Activated CD4-positive, alpha-beta T cell treated with anti-CD3 and anti-CD28 coated beads, Interleukin-2, amount 10 ng/mL, durations not matched to agents 7 days and 5 days (primary cell): ENCODE data around the gene PIK3C2G. TPM values are rescaled to one million over a fixed set of nuclear protein-coding genes. Genes with fewer than 3 reads are reported as not detected.

ENCODE experiments used
- CTCF ChIA-PET: fragments of 350-600 bp; sonication (Branson Sonifier 250); formaldehyde crosslinking; loops from one replicate; lab custom pipeline; 2021; ENCODE audit warnings: antibody characterized with exemption; lab: Charles Lee
- POLR2A ChIA-PET: fragments of 350-600 bp; sonication (Branson Sonifier 250); formaldehyde crosslinking; loops from one replicate; lab custom pipeline; 2021; ENCODE audit warnings: antibody characterized with exemption; lab: Charles Lee
- DNase-seq: peaks from one replicate; pipeline ENCODE4 v3.0.0-alpha.2; 2020
- H3K27ac Mint-ChIP-seq: one replicate; pipeline ENCODE4 v1.8.0; 2021; ENCODE audit warnings: mild to moderate bottlenecking, moderate library complexity, mixed read lengths
- H3K27me3 Mint-ChIP-seq: one replicate; pipeline ENCODE4 v1.8.0; 2021; ENCODE audit warnings: mixed read lengths
- H3K36me3 Mint-ChIP-seq: one replicate; pipeline ENCODE4 v1.8.0; 2021; ENCODE audit warnings: low read depth, mixed read lengths
- H3K4me1 Mint-ChIP-seq: one replicate; pipeline ENCODE4 v1.8.0; 2021; ENCODE audit warnings: mixed read lengths
- H3K4me3 Mint-ChIP-seq: one replicate; pipeline ENCODE4 v1.8.0; 2021; ENCODE audit warnings: mild to moderate bottlenecking, moderate library complexity, mixed read lengths
- H3K9me3 Mint-ChIP-seq: one replicate; pipeline ENCODE4 v1.8.0; 2021; ENCODE audit warnings: mixed read lengths
- total RNA-seq, 2 experiments: library from RNA; stranded (reverse); gene quantifications; one replicate each; pipeline ENCODE4 v1.2.3, GENCODE V29; 2021

The PIK3C2G gene
- total RNA-seq, 2 experiments from 2014 or later, result not detected

DNA sequence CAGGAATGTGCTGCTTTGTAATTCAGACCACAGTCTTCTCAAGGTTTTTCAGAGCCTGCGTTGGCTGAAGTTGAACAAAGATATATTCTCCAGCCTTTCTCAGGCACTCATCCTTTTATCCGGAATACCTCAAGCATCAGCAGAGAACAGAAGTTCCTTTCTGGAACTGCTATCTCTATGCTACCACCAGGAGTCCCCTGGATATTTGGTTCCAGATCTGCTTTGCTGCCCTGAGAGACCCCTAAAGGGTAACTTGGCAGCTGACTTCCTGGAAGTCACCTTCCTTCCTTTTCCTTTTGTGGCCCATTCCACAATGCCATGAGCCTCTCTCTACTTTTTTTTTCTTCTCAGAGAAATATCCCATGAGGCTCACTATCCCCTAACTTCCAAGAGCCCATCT is 288.3 kb downstream of the PIK3C2G start:
- DNase-seq, result no peak
- CTCF ChIA-PET, result no interaction called here
- H3K36me3 Mint-ChIP-seq, result no peaks in the 10 kb centered on the region
- H3K27me3 Mint-ChIP-seq, result no peaks in the 10 kb centered on the region
- no peak overlapping the region for H3K4me3 Mint-ChIP-seq
- H3K27ac Mint-ChIP-seq, result no peak overlapping the region
- H3K4me1 Mint-ChIP-seq, result no peaks in the 10 kb centered on the region
- no peaks in the 10 kb centered on the region for H3K9me3 Mint-ChIP-seq
- POLR2A ChIA-PET, result no interaction called here

GRCh38 chr12:18551106-18551505 is 289.8 kb downstream of the PIK3C2G start:
- H3K27ac Mint-ChIP-seq, result no peak overlapping the region
- no peak for DNase-seq
- H3K27me3 Mint-ChIP-seq, result no peaks in the 10 kb centered on the region
- no peaks in the 10 kb centered on the region for H3K36me3 Mint-ChIP-seq
- H3K4me1 Mint-ChIP-seq, result no peaks in the 10 kb centered on the region
- ChIA-PET CTCF (no interaction called here), POLR2A (no interaction called here)
- H3K4me3 Mint-ChIP-seq, result no peak overlapping the region
- no peaks in the 10 kb centered on the region for H3K9me3 Mint-ChIP-seq

GRCh38 chr12:18551701-18552100 is 290.4 kb downstream of the PIK3C2G start:
- Mint-ChIP-seq H3K27ac (no peak overlapping the region), H3K36me3 (no peaks in the 10 kb centered on the region), H3K4me3 (no peak overlapping the region), H3K9me3 (no peaks in the 10 kb centered on the region), H3K4me1 (no peaks in the 10 kb centered on the region), H3K27me3 (no peaks in the 10 kb centered on the region)
- ChIA-PET POLR2A (no interaction called here), CTCF (no interaction called here)
- DNase-seq, result no peak

- H3K9me3 Mint-ChIP-seq, result no peaks in the 10 kb centered on the region
- ChIA-PET POLR2A (no interaction called here), CTCF (no interaction called here)
- no peak for DNase-seq
- H3K4me1 Mint-ChIP-seq, result no peaks in the 10 kb centered on the region
- no peak overlapping the region for H3K4me3 Mint-ChIP-seq
- no peak overlapping the region for H3K27ac Mint-ChIP-seq
- no peaks in the 10 kb centered on the region for H3K27me3 Mint-ChIP-seq
- no peaks in the 10 kb centered on the region for H3K36me3 Mint-ChIP-seq
These were observed 291.5 kb downstream of the PIK3C2G start for GRCh38 chr12:18552829-18553228.

DNA sequence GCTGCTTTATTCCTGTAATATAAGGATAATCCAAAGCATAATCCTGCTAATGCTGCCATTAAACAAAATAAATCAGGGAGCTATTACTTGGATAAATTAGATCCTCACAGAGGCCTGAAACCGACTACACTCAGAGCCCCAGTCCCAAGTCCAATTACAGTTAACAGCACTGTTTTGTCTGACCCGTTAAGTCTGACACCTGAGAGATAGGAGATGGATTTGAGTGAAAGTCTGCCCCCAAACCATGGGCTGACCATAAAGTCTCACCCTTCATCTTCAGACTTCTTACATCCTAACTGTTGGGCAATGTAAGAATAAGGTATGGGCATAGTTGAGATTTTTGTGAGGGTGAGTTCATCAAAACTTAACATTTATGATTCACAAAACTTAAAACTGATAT is 294.8 kb downstream of the PIK3C2G start:
- no peaks in the 10 kb centered on the region for H3K36me3 Mint-ChIP-seq

GRCh38 chr12:18559242-18559641 is 297.9 kb downstream of the PIK3C2G start:
- Mint-ChIP-seq H3K36me3 (no peaks in the 10 kb centered on the region), H3K4me1 (no peaks in the 10 kb centered on the region), H3K27me3 (no peaks in the 10 kb centered on the region), H3K27ac (no peak overlapping the region), H3K9me3 (peaks cover 3% of the 10 kb centered on the region), H3K4me3 (no peak overlapping the region)
- DNase-seq, result no peak
- ChIA-PET CTCF (no interaction called here), POLR2A (no interaction called here)

More for the DNA sequence above, 294.8 kb downstream of the PIK3C2G start:
- ChIA-PET CTCF (no interaction called here), POLR2A (no interaction called here)
- Mint-ChIP-seq H3K4me1 (no peaks in the 10 kb centered on the region), H3K4me3 (no peak overlapping the region), H3K27ac (no peak overlapping the region), H3K9me3 (peaks cover 3% of the 10 kb centered on the region), H3K27me3 (no peaks in the 10 kb centered on the region)
- DNase-seq, result no peak

DNA sequence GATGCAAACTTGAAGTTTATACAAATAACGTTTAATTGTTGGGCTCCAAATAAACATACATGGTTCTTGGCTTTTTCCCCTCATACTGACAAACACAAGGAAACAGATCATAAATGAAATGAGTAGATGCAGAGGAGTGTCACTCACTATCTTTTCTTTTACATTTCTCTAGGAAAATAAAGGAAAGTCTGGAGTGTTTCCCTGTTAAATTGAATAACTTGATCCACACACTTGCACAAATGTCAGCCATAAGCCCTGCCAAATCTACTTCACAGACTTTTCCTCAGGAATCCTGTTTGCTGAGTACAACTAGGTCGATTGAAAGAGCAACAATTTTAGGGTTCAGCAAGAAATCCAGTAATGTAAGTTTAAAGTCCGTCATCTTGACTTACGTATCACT is 301.2 kb downstream of the PIK3C2G start:
- no peak overlapping the region for H3K4me3 Mint-ChIP-seq
- ChIA-PET POLR2A (no interaction called here), CTCF (no interaction called here)
- H3K27me3 Mint-ChIP-seq, result no peaks in the 10 kb centered on the region
- H3K9me3 Mint-ChIP-seq, result peaks cover 3% of the 10 kb centered on the region
- H3K27ac Mint-ChIP-seq, result no peak overlapping the region
- H3K36me3 Mint-ChIP-seq, result no peaks in the 10 kb centered on the region
- no peaks in the 10 kb centered on the region for H3K4me1 Mint-ChIP-seq
- DNase-seq, result no peak

- POLR2A ChIA-PET, result no interaction called here
These were observed 303.0 kb downstream of the PIK3C2G start for GRCh38 chr12:18564306-18564705.

GRCh38 chr12:18567787-18568186 is 306.5 kb downstream of the PIK3C2G start:
- H3K4me1 Mint-ChIP-seq, result no peaks in the 10 kb centered on the region
- H3K36me3 Mint-ChIP-seq, result no peaks in the 10 kb centered on the region
- DNase-seq, result no peak
- H3K27ac Mint-ChIP-seq, result no peak overlapping the region
- H3K4me3 Mint-ChIP-seq, result no peak overlapping the region
- ChIA-PET CTCF (no interaction called here), POLR2A (no interaction called here)
- no peaks in the 10 kb centered on the region for H3K9me3 Mint-ChIP-seq
- no peaks in the 10 kb centered on the region for H3K27me3 Mint-ChIP-seq

More at GRCh38 chr12:18564306-18564705, 303.0 kb downstream of the PIK3C2G start:
- DNase-seq, result no peak
- H3K4me1 Mint-ChIP-seq, result no peaks in the 10 kb centered on the region
- no peaks in the 10 kb centered on the region for H3K36me3 Mint-ChIP-seq
- H3K27ac Mint-ChIP-seq, result no peak overlapping the region
- H3K27me3 Mint-ChIP-seq, result no peaks in the 10 kb centered on the region
- peaks cover 3% of the 10 kb centered on the region for H3K9me3 Mint-ChIP-seq
- no peak overlapping the region for H3K4me3 Mint-ChIP-seq
- CTCF ChIA-PET, result no interaction called here

DNA sequence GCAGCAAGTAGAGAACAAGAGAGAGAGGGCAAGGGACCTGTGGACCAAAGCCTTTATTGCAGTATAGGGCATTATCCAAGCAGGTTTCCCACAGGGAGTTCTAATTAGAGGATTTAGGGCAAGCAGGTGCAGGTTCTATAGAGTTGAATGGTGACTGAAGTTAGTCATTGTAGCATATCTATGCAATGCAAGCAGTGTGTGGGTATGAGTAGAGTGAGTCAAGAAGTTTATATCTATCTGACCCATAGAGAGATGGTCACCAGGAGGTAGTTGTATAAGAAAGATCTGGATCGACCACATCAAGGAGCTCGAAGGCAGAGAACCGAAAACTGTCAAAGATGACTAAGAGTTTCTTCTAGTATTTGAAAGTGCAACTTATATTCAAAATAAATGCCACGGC is 309.2 kb downstream of the PIK3C2G start:
- DNase-seq, result no peak
- ChIA-PET CTCF (no interaction called here), POLR2A (no interaction called here)
- H3K27ac Mint-ChIP-seq, result no peak overlapping the region
- no peaks in the 10 kb centered on the region for H3K36me3 Mint-ChIP-seq
- H3K27me3 Mint-ChIP-seq, result no peaks in the 10 kb centered on the region
- no peak overlapping the region for H3K4me3 Mint-ChIP-seq
- no peaks in the 10 kb centered on the region for H3K4me1 Mint-ChIP-seq
- H3K9me3 Mint-ChIP-seq, result peaks cover 4% of the 10 kb centered on the region

- Mint-ChIP-seq H3K4me3 (no peak overlapping the region), H3K4me1 (no peaks in the 10 kb centered on the region), H3K27me3 (no peaks in the 10 kb centered on the region), H3K9me3 (peaks cover 4% of the 10 kb centered on the region), H3K36me3 (no peaks in the 10 kb centered on the region), H3K27ac (no peak overlapping the region)
- DNase-seq, result no peak
- ChIA-PET POLR2A (no interaction called here), CTCF (no interaction called here)
These were observed 314.8 kb downstream of the PIK3C2G start for GRCh38 chr12:18576104-18576626.

DNA sequence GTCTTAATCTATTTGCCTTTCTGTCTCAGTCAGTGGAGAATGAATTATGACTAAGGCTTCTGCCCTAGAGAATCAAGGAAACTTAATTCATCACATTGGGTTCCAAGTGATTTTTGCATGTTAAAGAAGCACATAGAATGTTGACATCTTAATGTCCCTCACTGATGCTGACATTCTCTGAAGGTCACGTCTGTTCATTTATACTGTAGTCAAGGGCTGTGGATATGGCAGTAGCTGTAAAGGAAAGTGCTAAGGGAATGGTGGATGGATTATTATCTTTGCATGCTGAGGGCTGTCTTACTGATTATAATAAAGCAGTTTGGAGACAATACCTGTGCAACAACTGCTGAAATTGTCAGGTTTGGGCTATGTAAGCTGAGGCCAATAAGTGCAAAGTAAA is 315.3 kb downstream of the PIK3C2G start:
- no peaks in the 10 kb centered on the region for H3K27me3 Mint-ChIP-seq
- CTCF ChIA-PET, result no interaction called here
- POLR2A ChIA-PET, result no interaction called here
- no peak overlapping the region for H3K27ac Mint-ChIP-seq
- DNase-seq, result no peak
- H3K4me3 Mint-ChIP-seq, result no peak overlapping the region
- H3K9me3 Mint-ChIP-seq, result peaks cover 7% of the 10 kb centered on the region
- no peaks in the 10 kb centered on the region for H3K36me3 Mint-ChIP-seq
- no peaks in the 10 kb centered on the region for H3K4me1 Mint-ChIP-seq

- POLR2A ChIA-PET, result no interaction called here
- no peak overlapping the region for H3K4me3 Mint-ChIP-seq
These were observed 316.9 kb downstream of the PIK3C2G start for GRCh38 chr12:18578191-18578590.

GRCh38 chr12:18580291-18580690 is 319.0 kb downstream of the PIK3C2G start:
- no peaks in the 10 kb centered on the region for H3K4me1 Mint-ChIP-seq
- H3K27me3 Mint-ChIP-seq, result no peaks in the 10 kb centered on the region
- H3K9me3 Mint-ChIP-seq, result peaks cover 5% of the 10 kb centered on the region
- no peak overlapping the region for H3K27ac Mint-ChIP-seq
- no peaks in the 10 kb centered on the region for H3K36me3 Mint-ChIP-seq
- ChIA-PET POLR2A (no interaction called here), CTCF (no interaction called here)
- no peak for DNase-seq
- H3K4me3 Mint-ChIP-seq, result no peak overlapping the region

More at GRCh38 chr12:18578191-18578590, 316.9 kb downstream of the PIK3C2G start:
- DNase-seq, result no peak
- H3K9me3 Mint-ChIP-seq, result peaks cover 8% of the 10 kb centered on the region
- no peaks in the 10 kb centered on the region for H3K36me3 Mint-ChIP-seq
- H3K27me3 Mint-ChIP-seq, result no peaks in the 10 kb centered on the region
- CTCF ChIA-PET, result no interaction called here
- H3K27ac Mint-ChIP-seq, result no peak overlapping the region
- H3K4me1 Mint-ChIP-seq, result no peaks in the 10 kb centered on the region
